Esophagus muscularis mucosa (tissue), 4 donors: ENCODE data around the gene AK8. TPM values are rescaled to one million over a fixed set of nuclear protein-coding genes. Genes with fewer than 3 reads are reported as not detected.

ENCODE experiments used
- DNase-seq: peaks from one replicate; pipeline ENCODE4 v3.0.0-alpha.2; 2017; ENCODE audit errors: extremely low spot score
- H3K27ac ChIP-seq, 4 donors: fragments of 200-600 bp; sonication (generic); replicated peaks in 1 of 4; 1 replicate in 3 of 4; 2 replicates in 1 of 4; pipeline ENCODE4 v1.5.1; 2016 to 2019; ENCODE audit warnings: mild to moderate bottlenecking in 1 of 4
- H3K27me3 ChIP-seq, 4 donors: fragments of 200-600 bp; sonication (generic); one replicate each; pipeline versions ENCODE4 v1.5.1 to v1.6.0; 2016 to 2019
- H3K36me3 ChIP-seq, 4 donors: fragments of 200-600 bp; sonication (generic); one replicate each; pipeline ENCODE4 v1.5.1; 2016 to 2019
- H3K4me1 ChIP-seq, 4 donors: fragments of 200-600 bp; sonication (generic); one replicate each; pipeline ENCODE4 v1.5.1; 2016 to 2019
- H3K4me3 ChIP-seq, 4 donors: fragments of 200-600 bp; sonication (generic); 1 replicate in 2 of 4; 2 replicates in 2 of 4; pipeline ENCODE4 v1.5.1; 2016 to 2019; ENCODE audit warnings: mild to moderate bottlenecking in 4 of 4, moderate library complexity in 1 of 4
- H3K9me3 ChIP-seq, 4 donors: fragments of 200-600 bp; sonication (generic); 1 replicate in 3 of 4; 2 replicates in 1 of 4; pipeline ENCODE4 v1.5.1; 2016 to 2019
- EP300 ChIP-seq: sonication (generic); formaldehyde crosslinking; IDR thresholded peaks from one replicate; pipeline ENCODE4 v1.6.1; 2017; ENCODE audit warnings: antibody characterized with exemption
- POLR2A ChIP-seq: fragments of 450-650 bp; IDR thresholded peaks from one replicate; pipeline ENCODE4 v1.6.1; 2017; ENCODE audit warnings: antibody characterized with exemption, moderate library complexity, mild to moderate bottlenecking, low read depth
- POLR2AphosphoS5 ChIP-seq, 2 donors: sonication (generic); formaldehyde crosslinking; IDR thresholded peaks; one replicate each; pipeline ENCODE4 v1.6.1; 2017; ENCODE audit warnings: antibody characterized with exemption in 2 of 2
- WGBS: methylation state at CpG from one replicate; pipeline ENCODE4 v1.1.5; 2018; 5-methylcytosine and 5-hydroxymethylcytosine counted together
- intact Hi-C: fragments of 100-400 bp; cut with DNase I; formaldehyde crosslinking; loops from one replicate; pipeline ENCODE4 v1.15.1; 2023
- total RNA-seq, 4 donors: library from RNA; depleted of rRNA; stranded (reverse); fragments of >200 nt; gene quantifications; one replicate each; pipeline versions ENCODE4 v1.1.0 to v1.2.1, GENCODE V29; 2016
- TF ChIP-seq, protein P1 (sequence below), 3 experiments: fragments of 200-600 bp in 2 of 3; fragments of 450-650 bp in 1 of 3; sonication (generic) in 2 of 3; IDR thresholded peaks; one replicate each; pipeline ENCODE4 v1.5.1; 2017 to 2019; ENCODE audit warnings: antibody characterized with exemption in 3 of 3, mild to moderate bottlenecking in 2 of 3, moderate library complexity in 1 of 3

Gene AK8
- total RNA-seq, 4 donors from 2014 or later: 0.39 to 1.5 (median 0.90) TPM

DNA sequence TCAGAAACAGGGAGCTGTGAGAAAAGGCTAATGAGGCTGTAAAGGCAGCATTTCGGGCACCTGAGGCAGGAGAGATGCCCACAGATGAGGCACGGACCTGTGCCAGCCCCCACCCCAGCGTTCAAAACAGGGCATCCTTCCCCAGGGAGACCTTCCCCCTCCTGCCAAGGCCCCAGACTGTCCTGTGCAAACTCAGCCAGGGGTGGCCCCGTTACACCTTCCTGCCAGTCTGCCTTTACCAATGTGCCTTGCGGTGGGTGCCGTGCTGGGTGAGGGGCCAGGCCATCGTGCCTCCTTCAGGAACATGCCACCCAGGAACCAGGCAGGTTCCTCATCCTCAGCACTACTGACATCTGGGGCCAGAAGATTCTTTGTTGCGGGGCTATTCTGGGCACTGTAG is 53.9 kb downstream of the AK8 start:
- Histone ChIP-seq H3K4me1 (no peaks in the 10 kb centered on the region), H3K9me3 (no peaks in the 10 kb centered on the region), H3K36me3 (no peaks in the 10 kb centered on the region), H3K27me3 (peaks cover 0 to 6% (median 0%) of the 10 kb centered on the region in 4 donors), H3K4me3 (no peak overlapping the region), H3K27ac (no peak overlapping the region)
- intact Hi-C loops: no loop called here
- no peak for DNase-seq
- 81% methylated on average over 4 of the region's 8 CpGs for WGBS
- TF ChIP-seq, protein P1, sequence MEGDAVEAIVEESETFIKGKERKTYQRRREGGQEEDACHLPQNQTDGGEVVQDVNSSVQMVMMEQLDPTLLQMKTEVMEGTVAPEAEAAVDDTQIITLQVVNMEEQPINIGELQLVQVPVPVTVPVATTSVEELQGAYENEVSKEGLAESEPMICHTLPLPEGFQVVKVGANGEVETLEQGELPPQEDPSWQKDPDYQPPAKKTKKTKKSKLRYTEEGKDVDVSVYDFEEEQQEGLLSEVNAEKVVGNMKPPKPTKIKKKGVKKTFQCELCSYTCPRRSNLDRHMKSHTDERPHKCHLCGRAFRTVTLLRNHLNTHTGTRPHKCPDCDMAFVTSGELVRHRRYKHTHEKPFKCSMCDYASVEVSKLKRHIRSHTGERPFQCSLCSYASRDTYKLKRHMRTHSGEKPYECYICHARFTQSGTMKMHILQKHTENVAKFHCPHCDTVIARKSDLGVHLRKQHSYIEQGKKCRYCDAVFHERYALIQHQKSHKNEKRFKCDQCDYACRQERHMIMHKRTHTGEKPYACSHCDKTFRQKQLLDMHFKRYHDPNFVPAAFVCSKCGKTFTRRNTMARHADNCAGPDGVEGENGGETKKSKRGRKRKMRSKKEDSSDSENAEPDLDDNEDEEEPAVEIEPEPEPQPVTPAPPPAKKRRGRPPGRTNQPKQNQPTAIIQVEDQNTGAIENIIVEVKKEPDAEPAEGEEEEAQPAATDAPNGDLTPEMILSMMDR (IDR thresholded peaks at IDR 0.05): no peak
- no peak for TF ChIP-seq POLR2AphosphoS5 (IDR thresholded peaks at IDR 0.05)
- no peak for TF ChIP-seq EP300
- TF ChIP-seq POLR2A: no peak

- Histone ChIP-seq H3K4me3 (no peak overlapping the region), H3K27me3 (peaks cover 0 to 6% (median 0%) of the 10 kb centered on the region in 4 donors), H3K27ac (no peak overlapping the region), H3K9me3 (no peaks in the 10 kb centered on the region), H3K4me1 (no peaks in the 10 kb centered on the region), H3K36me3 (no peaks in the 10 kb centered on the region)
- DNase-seq: no peak
- no peak for TF ChIP-seq POLR2A
- TF ChIP-seq POLR2AphosphoS5 (IDR thresholded peaks at IDR 0.05): no peak
- TF ChIP-seq, protein P1 (IDR thresholded peaks at IDR 0.05): no peak
- TF ChIP-seq EP300: no peak
- intact Hi-C loops: no loop called here
- WGBS: 71% methylated on average over 18 of the region's 18 CpGs
These were observed 54.5 kb downstream of the AK8 start for GRCh38 chr9:132823370-132824145.

DNA sequence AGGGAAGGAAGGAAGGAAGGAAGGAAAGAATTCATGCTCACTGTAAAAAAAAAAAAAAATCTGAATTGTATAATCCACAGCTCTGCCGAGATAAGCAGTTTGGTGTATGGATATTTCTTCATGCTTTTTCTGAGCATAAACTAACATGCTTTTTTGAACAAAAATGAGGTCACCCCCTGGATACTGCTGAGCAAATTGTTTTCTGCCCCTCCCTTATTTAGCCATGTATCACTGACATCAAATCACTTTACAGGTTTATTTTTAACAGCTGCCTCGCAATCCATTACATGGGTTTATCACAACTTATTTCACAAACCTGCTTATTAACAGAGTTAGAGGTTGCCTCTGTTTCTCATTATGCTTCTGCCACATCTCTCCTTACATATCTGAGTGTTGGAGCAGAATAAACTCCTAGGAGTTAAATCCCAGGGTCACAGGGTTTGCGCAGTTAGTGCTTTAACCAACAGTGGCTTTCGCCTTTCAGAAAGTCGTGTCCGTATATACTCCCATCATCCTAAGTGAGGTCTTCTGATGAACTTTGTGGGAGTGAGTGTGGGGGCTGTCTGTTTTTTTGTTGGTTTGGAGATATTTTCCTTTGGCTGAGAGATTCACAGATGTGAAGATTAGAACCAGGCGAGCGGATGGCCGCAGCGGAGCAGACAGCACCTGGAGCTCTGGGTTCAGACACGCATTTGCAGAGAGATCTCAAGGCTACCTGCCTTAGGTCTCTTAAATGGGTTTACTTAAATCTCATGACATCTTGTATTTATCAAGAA is 57.7 kb downstream of the AK8 start:
- Histone ChIP-seq H3K36me3 (no peaks in the 10 kb centered on the region), H3K27me3 (peaks cover 0 to 6% (median 0%) of the 10 kb centered on the region in 4 donors), H3K4me3 (no peak overlapping the region), H3K4me1 (no peaks in the 10 kb centered on the region), H3K9me3 (no peaks in the 10 kb centered on the region), H3K27ac (no peak overlapping the region)
- WGBS: 71% methylated on average over 11 of the region's 11 CpGs
- intact Hi-C loops: no loop called here
- DNase-seq: no peak
- TF ChIP-seq POLR2A (no peak), EP300 (no peak), POLR2AphosphoS5 (IDR thresholded peaks at IDR 0.05) (no peak)
- TF ChIP-seq, protein P1 (IDR thresholded peaks at IDR 0.05): no peak

DNA sequence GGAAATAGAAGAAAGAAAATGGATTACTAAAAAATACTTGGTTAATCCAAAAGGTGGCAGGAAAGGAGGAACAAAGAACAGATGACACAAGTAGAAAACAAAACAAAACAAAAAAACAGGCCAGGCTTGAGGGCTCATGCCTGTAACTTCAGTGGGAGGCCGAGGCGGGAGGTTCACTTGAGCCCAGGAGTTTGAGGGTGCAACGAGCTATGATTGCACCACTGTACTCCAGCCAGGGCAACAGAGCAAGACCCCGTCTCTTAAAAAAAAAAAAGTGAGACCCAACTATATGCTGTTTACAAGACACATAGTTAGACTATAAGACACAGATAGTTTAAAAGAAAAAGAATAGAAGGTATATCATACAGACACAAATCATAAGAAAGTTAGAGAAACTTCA is 59.5 kb downstream of the AK8 start:
- 80% methylated on average over 4 of the region's 4 CpGs for WGBS
- TF ChIP-seq POLR2A: no peak
- TF ChIP-seq, protein P1 (IDR thresholded peaks at IDR 0.05): no peak
- TF ChIP-seq POLR2AphosphoS5 (IDR thresholded peaks at IDR 0.05): no peak
- TF ChIP-seq EP300: no peak
- H3K27ac ChIP-seq: no peak overlapping the region
- H3K36me3 ChIP-seq: no peaks in the 10 kb centered on the region
- no peaks in the 10 kb centered on the region for H3K9me3 ChIP-seq
- DNase-seq: no peak
- H3K4me3 ChIP-seq: no peak overlapping the region
- H3K4me1 ChIP-seq: no peaks in the 10 kb centered on the region
- intact Hi-C loops: no loop called here
- no peaks in the 10 kb centered on the region for H3K27me3 ChIP-seq
